Dermis microvascular lymphatic vessel endothelial cell (primary cell): ENCODE data around the gene RAD51B. TPM values are rescaled to one million over a fixed set of nuclear protein-coding genes. Genes with fewer than 3 reads are reported as not detected.

Source experiments
- DNase-seq, 2 donors: peaks; one replicate each; pipeline versions ENCODE4 v3.0.0 to v3.0.0-alpha.2; 2010; ENCODE audit warnings: low read depth in 2 of 2
- total RNA-seq: library from RNA; depleted of rRNA; stranded (reverse); fragments of >200 nt; gene quantifications from 2 replicates; pipeline ENCODE4 v1.2.1, GENCODE V29; 2014

Gene RAD51B
- total RNA-seq, 1 donor from 2014 or later, result 9.2 TPM

DNA sequence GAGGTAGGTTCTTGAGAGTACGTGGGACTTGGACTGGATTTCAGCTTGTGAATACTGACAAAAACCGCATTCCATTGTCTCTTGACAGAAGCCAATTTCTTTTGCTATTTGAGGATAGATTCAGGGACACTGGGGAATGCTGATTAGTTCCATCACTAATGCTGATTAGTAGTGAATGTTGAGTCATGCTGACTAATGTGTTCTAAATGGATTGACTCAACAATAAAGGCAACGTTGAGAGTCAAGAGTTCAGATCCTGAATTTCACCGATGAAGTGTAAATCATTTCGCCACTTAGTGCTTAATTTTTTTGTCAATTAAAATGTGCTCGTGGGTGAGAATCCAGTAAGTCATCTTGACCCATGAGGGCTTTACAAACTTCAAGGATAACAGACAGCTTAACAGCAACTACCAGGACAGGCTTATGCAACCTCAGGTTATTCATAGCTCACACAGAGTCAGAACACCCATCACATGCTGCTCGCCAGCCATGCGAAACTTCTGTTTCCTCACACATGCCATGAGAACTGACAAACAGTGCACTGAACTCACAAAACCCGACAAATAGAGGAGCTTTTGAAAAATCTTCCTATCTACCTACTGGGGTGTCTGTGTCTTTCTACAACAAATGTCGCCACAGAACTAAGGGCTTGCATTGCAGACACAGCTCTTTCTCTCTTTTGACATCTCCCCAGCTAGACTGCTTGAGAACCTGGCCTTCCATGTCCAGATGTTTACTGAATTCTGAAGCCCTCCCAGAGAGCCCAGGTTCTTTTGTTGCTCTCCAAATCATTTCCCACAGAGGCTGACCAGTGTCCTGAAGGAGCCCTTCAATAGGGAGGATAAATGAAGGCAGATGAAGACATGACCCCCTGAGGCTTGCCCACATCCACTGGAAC lies 656.9 kb downstream of the RAD51B start:
- DNase-seq, result peak in 1 of 2 donors; percentile 62

DNA sequence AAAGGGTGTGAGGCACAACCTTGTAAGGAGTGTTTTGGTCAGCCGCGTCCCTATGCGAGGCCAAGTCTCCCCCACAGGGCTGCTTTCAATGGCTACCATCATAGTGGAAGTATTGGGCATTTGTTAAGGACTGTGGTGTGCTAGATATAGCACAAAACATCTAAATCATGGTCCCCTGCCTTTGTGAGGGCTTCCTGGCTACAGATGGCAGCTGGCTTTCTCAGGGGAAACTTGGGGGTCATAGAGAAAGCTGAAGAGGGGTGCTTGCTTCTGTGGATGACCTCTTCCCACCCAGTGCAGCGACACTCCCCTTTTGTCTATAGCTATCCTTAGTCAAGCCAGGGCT lies 657.5 kb downstream of the RAD51B start:
- DNase-seq, result no peak

DNA sequence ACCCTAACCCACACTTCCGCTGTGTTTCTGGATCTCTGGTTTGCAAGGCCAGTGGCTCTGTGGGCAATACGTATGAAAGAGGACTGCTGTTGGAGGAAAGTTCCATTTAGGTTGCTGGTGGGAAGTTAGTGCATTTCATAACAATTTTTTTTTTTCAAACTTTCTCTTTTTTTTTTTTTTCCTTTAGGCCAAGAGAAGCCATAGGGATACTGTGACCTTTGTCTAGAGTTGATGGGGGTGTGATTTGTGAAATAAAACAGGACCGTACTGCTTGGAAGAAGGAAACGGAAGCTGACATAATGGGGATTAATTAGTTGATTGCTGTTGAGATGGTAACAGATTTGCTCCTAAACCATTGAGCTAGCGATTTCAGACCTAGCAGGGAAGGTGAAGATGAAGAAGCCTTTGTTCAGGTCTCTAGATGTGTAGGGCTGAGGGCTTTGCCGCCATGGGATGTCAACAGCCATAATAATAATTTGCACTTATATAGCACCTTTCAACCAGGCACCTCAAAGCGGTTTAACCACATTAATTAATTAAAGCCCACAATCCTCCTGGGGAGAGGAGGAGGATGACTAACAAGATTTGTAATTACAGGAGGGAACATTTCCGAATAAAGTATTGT lies 658.0 kb downstream of the RAD51B start:
- no peak for DNase-seq

DNA sequence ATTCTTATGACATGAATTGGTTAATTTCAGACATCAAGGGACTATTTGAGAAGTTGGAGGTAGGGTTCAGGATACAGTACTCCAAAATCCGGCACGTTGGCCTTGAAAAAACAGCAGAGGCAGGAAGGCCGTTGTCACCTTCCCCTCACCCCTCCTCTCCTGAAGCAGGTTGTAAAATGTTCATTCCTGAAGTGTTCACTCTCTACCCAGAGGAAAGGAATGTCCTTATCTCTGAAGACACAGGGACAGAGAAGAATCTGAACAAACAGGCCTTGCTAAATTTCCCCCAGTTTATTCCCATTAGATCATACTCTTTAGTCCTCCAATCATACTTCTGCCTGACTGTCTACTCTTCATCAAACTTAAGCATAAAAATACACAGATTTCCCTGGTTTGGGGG lies 659.7 kb downstream of the RAD51B start:
- peak in 1 of 2 donors; percentile 37 for DNase-seq

DNA sequence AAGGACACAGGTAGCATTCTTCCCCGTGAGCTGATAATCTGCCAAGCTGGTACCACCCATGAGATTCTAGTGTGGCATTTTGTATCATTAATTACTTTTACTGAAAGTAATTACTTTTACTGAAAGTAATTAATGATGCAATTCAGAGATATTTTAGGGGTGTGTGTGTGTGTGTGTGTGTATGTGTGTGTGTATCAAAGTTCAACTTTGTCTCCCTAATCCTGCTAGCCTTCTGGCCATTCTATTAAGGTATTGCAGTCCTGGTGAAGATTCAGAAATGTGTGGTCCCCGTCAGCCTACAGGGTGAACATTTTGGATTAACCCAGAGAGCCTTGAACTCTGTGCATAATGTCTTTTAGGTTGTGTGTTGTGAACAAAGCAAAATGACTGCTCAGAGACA lies 662.4 kb downstream of the RAD51B start:
- DNase-seq, result no peak

DNA sequence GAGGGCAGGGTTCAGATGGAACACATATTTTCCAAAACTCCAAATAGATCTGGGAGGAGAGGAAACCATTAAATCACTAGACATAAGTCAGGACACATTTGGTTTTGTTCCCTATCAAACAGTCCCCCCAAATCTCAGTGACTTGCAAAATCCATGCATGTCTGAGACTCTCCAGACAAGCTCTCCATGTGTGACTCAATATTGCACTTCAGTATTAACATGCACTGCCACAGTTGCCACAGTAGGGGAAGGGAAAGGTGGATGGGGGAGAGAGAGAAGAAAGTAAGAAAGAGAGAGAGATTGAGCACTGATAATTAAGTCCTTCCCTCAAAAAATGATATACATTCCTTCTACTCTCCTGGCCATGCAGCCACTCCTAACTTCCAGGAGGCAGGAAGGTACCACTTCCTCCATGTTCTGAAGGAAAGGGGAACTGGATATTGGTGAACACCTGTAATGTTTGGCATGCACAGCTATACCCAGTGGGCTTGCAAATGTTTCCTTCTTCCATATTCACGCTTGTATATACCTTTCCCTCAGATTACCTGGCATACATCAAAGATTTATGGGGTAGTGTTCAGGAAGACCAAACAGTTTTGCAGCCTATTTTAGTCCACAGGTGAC lies 663.3 kb downstream of the RAD51B start:
- DNase-seq, result no peak

DNA sequence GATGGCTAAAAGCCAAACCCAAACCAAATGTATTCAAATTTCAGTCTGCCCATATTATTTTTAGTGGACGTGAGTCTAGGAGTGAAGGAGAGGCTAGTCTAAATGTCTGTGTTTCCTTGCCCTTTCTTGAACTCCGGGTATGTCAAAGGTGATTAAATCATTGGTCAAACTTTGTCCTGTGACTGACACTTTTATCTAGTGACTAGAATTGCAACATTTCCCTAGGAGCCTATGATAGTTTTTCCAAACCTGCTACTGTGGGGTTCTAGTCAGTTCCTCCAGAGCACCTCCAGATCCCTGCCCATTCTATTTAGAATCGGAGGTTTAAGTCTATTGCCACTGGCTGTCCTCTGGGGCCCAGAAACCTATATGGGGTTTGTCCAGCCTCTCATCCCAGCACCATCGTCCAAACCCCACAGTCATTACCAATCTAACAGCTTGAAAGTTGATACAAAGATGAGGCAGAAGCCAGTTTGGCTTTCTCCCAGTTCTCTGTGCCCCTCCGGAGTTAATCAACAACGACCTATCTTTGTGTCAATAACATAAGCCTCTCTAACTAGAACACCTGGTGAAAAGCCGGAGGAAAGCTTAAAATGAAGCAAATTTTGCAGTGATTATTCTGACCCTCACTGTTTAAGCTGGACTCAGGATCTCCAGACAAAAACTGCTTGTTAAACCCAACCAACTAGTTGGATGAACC lies 666.6 kb downstream of the RAD51B start:
- no peak for DNase-seq

DNA sequence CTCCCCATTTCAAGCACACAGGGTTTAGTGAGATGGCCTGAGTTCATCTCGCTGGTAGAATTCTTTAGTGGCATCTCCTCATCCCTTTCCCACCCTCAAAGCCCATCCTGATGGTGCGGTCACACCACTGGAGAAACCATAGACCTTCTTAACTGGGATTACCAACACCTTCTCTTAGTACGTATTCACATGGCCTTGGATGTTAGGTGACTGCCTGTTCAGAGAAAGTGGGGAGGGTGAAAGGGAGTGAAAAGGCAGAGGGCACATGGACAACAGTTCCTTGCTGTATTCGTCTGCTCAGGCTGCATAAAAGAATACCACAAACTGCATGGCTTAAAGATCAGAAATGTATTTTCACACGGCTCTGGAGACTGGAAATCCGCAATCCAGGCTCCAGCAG lies 667.2 kb downstream of the RAD51B start:
- no peak for DNase-seq

DNA sequence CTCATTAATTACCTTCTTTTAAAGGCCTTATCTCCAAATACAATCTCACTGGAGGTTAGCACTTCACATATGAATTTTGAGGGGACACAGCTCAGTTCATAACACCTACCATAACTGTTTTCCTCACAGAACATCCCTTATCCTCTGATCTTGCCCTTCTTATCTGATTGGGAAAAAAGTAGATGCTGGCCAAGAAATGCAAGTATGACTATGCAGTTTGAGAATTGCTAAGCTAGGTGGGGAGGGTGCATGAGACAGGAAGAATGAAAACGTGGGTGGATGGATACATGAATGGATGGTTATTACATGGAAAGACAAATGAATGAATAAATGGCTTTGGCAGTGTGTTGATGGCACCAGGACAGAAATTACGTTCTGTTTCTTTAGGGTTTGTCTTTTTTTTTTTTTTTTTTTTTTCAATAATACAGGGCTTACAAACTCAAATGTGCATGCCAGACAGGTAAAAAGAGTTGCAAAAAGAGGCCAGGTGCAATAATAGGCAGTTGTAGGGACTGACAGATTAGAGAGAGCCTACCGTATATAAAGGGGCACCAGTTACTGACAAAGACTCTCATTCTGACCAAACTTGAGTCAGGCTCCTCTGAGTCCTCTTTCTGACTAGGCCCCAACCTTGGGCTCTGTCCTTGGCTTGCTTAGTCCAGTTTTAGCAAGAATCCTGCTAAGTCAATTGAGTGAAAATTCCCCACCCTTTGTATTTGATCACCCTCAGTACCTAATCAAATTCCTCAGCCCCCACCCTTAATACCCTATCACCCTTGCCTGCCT lies 668.4 kb downstream of the RAD51B start:
- DNase-seq, result no peak

DNA sequence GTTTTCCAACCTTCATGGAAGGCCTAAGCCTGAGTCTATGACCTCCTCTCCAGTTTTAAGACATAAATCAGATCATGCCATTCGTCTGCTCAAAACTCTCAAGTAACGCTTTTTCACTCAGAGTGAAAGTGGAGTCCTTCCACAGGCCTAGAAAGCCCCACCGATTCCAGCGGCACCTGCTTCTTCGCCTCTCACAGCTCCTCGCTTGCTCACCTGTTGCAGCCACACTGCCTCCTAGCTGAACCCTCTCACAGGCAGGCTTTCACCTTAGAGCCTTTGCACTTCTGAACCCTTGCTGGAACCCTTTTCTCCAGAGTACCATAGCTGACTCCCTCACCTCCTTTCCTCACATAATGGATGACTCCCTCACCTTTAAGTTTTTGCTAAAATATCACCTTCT lies 672.2 kb downstream of the RAD51B start:
- no peak for DNase-seq

DNA sequence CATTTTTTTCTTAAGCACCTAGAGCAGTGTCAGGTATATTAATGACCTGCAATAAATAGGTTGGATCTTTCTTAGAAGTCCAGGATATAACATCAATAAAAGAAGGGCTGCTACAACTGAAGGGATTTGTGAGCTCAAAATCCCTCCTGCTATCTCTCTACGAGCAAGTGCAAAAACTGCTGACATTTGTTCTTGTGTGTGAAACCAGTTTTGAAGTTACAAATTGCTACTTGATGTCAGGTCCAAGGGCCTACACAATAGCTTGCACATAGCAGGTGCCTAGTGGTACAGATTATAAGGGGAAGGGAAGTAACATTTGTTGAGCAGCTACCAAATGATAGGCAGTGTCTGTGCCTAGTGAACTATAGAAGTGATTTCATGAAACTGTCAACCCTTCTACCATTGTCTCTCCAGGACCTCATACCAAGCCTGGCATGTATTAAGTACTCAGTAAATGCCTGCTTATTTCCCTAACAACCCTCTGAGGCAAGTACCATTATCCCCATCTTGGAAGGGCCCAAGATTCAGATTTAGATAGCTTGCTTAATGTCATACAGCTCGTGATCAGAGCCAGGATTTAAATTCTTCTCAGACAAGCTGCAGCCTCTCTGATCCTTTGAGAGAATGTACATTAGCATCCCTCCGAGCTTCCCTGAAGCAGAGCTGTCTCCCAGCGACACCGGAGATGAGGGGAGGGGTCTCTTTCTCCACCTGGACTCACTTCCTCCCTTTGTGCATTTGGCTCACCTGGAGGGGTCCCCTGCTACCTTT lies 673.0 kb downstream of the RAD51B start:
- DNase-seq, result no peak

DNA sequence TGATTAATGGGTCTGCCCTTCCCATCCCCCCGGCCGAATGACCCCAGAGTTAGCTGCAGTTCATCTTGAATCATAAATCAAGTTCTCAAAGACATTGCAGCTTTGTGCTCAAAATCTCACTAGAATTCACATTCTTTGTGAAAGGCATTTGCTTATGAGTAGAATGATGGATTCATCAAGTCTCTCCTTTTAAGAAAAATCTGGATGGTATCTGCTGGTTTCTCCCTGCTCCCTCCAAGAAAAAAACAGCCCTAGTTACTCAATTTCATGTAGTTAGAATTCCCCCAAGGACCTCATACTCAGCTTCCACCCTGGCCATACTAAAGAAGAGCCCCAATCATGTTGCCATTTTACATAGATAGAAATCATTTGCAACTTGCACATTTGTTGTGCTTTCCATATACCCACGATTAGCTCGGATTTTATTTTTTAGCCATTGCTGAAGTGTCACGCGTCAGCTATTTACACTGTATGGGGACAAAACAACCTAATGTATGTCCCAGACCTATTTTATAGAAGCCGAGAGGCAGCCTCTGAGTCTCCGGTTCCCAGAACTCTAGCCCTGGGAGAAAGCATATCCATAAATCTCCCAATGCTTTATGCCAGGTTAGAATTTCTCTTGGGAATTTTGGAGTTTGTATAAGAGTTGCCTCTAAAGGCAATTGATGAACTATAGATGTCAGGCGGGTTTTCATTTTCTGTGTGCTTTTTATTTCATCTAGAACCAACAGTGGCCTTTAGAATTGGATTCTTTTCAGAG lies 673.8 kb downstream of the RAD51B start:
- no peak for DNase-seq

DNA sequence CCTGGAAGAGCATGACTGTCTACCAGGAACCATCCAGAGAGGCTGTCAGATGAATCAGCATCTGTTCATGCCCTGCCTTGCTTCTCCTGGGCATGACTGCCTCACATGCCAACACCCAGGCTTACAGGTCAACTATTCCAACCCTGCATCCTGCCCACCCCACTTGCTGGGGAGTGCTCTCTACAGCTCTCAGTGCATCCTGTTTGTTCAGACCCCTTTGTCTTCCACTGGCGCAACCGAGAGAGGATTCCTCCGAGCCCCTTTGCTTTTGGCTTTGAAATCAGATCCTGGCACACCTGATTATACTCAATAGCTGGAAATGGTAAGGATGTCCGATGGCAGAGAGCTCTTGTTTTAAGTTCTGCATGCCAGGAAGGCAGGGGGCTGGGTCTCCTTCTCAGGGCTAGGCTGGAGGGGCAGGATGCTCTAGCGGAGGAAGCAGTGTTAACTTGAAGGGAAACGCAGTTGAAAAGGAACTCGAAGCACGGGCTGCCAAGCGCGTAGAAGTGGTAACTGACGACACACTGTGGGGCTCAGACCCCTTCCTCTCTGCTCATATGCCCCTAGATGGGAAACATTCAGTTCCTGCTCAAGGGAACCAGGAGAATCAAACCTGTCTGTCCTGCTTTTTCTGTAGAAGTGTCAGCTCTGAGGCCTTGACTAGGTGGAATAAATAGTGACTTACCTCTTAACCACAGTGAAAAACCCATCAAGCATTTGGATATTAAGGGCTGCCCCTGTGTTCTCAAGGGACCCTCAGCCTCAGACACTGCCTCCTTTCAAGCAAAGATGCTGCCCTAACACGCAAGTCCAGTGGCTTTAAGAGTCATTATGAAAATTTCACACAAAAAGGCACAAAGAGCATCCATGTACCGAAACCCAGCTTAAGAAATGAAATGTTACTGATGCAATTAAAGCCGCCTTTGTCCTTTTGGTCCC lies 675.8 kb downstream of the RAD51B start:
- DNase-seq, result peak in 1 of 2 donors; percentile 82

DNA sequence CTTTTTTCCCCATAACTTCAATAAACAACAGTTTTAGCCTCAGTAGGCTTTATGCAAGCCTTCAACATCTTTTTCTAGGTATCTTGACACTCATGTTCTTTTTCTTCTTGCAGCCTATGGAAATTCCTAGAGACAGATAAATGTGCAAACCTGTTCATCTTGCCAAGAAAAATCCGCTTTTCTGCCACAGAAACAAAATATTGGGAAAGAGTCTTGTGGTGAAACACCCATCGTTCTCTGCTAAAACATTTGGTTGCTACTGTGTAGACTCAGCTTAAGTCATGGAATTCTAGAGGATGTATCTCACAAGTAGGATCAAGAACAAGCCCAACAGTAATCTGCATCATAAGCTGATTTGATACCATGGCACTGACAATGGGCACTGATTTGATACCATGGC lies 677.4 kb downstream of the RAD51B start:
- no peak for DNase-seq

DNA sequence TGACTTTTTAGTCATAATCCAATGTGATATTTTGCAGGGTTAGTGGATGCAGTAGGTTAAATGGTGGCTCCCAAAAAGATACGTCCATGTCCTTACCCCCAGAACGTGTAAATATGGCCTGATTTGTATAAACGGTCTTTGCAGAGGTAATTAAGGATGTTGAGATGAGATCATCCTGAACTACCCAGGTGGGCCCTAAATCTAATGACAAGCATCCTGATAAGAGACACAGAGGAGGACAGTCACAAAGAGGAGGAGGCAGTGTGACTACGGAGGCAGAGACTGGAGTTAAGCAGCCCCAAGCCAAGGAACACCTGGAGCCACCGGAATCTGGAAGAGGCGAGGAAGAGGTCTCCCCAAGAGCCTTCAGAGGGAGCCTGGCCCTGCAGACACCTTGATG lies 679.9 kb downstream of the RAD51B start:
- no peak for DNase-seq

DNA sequence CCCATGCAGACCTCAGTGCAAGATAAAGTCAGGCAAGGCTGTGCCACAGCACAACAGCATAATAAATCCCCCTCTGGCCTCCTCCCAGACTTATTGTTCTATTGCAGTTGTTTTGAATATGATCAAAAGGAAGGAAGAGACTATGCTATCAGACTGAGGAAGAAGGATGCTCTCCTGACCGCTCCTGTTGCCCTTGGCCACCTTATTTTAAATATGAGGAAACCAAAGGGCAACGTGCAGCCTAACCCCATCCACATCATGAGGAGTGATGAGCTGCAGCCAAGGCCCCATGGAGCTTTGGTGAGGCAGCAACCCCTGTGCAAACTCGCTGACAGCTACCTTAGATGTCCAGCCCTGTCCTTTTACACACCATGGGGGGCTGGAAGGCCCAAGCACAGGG lies 681.6 kb downstream of the RAD51B start:
- peak; percentile 94 to 95 for DNase-seq

DNA sequence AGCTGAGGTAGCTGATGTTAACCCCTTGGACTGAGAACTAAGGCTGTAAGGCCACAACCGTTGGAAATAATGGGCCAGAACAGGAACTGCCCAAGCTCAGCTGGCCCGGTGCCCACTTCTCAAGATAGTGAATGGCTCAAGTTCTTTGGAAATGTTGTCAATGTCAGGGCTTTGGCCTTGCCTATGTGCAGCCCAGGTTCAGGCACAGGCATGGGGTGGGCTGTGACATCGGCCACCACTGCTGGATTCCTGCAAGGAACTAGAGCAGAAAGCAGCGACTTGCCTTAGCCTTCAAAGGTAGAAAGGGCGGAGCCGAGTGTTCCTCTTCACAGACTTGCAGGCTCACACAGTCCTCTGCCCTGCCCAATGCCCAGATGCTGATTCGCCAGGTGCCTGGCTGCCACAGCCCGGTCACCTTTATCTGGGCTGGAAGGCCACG lies 682.1 kb downstream of the RAD51B start:
- DNase-seq, result no peak

DNA sequence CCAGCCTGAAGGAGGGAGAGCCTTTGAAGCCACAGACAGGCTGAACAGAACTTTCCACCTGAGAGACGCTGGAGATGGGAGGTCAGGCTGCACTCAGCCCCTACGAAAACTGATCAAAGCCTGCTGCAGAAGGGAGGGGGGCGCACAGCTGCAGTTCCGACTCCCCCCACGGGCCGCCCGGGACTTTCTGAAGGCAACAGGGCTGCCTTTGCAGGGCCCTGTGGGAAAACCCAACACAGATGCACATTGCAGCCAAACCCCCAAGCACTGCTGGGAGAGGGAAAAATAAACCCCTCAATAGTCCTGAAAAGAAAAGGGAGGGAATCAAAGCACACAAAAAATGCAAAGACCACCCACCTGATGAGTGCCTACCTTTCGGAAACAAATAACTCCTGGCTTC lies 682.7 kb downstream of the RAD51B start:
- DNase-seq, result no peak
